ENCODE data around the gene EFHC1.

- TF ChIP-seq CTCF (IDR thresholded peaks at IDR 0.05) (no peak), POLR2A (IDR thresholded peaks at IDR 0.05) (no peak)
Observed at GRCh38 chr6:52553719-52554118, 133.6 kb downstream of the EFHC1 start.
